Skin of body (tissue), 3 donors: ENCODE data around the gene PAQR4. TPM values are rescaled to one million over a fixed set of nuclear protein-coding genes. Genes with fewer than 3 reads are reported as not detected.

Experiments used
- DNase-seq: peaks from one replicate; lab custom pipeline; 2025; lab: John Stamatoyannopoulos, UW
- small RNA-seq: library from RNA; depleted of rRNA; stranded (forward); fragments of <200 nt; gene quantifications from one replicate; pipeline ENCODE3, GENCODE V24; 2014; ENCODE audit warnings: low replicate concordance
- total RNA-seq: library from RNA; depleted of rRNA; stranded (reverse); fragments of >200 nt; gene quantifications from one replicate; pipeline ENCODE4 v1.2.3, GENCODE V29; 2014

Gene PAQR4
- total RNA-seq, 1 donor from 2014 or later = 7.0 TPM

- peak; percentile 77 for DNase-seq
Measured at GRCh38 chr16:3020604-3021448, 51.7 kb downstream of the PAQR4 start.

DNA sequence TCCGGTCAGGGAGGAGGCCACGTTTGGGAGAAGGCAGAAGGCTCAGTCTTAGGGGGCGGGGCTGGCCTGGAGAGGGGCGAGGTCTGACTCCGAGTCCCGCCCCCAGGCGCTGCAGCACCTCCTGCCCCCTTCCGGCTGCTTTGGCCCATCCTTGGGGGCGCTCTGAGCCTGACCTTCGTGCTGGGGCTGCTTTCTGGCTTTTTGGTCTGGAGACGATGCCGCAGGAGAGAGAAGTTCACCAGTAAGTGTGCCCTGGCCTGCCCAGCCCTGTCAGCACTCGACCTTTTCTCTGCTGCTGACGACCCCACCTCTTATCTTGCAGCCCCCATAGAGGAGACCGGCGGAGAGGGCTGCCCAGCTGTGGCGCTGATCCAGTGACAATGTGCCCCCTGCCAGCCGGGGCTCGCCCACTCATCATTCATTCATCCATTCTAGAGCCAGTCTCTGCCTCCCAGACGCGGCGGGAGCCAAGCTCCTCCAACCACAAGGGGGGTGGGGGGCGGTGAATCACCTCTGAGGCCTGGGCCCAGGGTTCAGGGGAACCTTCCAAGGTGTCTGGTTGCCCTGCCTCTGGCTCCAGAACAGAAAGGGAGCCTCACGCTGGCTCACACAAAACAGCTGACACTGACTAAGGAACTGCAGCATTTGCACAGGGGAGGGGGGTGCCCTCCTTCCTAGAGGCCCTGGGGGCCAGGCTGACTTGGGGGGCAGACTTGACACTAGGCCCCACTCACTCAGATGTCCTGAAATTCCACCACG, 52.5 kb downstream of the PAQR4 start:
- DNase-seq = peak; percentile 52

GRCh38 chr16:3022208-3022683, 53.1 kb downstream of the PAQR4 start:
- peak; percentile 86 for DNase-seq

DNA sequence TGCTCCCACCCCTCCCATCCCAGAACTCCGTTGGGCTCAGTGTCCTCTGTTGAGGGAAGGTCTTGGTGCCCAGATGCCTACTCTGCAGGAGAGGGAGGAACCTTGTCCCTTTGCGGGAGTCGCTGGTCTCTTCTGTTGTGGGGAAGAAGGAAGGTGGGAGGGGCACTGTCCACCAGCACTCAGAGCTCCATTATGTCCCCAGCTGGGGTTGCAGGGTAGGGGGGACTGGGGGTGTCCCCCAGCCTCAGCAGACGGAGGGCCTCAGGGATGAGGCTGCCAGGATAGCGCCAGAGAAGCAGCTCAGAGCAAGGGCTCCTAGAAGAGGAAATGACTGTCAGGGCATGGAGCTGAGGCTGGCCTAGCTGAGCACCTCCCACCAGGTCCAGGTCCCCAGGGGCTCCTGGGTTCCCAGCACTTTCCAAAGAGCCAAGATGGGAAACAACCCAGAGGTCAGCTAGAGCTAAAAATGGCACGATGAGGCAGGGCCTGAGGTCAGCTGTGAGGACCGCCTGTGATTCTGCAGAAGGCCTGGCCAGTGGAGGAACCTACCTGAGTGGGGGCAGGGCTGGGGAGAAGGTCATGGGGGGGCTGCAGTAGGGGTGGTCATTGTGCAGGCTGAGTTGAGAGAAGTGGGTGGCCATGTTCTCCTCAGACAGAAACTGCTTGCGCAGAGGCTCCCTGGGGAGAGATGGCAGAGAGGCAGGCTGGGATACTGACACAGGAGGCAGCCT, 53.7 kb downstream of the PAQR4 start:
- DNase-seq = no peak

Small RNAs within 50 kb of the gene (small RNA-seq; reads per million reads assigned to genes)
- not detected for gene LINC00514

Other genes with a start within 250 kb of the PAQR4 start
- 0.39 TPM for gene PRSS27, start 249.1 kb upstream of the PAQR4 start, total RNA-seq
- 234 TPM for gene SRRM2, start 216.7 kb upstream of the PAQR4 start, total RNA-seq
- 109 TPM for gene ELOB, start 192.1 kb upstream of the PAQR4 start, total RNA-seq
- gene PRSS33, start 181.8 kb upstream of the PAQR4 start, total RNA-seq = not detected
- gene PRSS41, start 170.9 kb upstream of the PAQR4 start, total RNA-seq = not detected
- not detected for gene PRSS21, start 152.1 kb upstream of the PAQR4 start, total RNA-seq
- gene ZG16B, start 139.0 kb upstream of the PAQR4 start, total RNA-seq = 2.6 TPM
- 4.6 TPM for gene PRSS22, start 111.2 kb upstream of the PAQR4 start, total RNA-seq
- 17.4 TPM for gene FLYWCH2, start 86.1 kb upstream of the PAQR4 start, total RNA-seq
- 10.9 TPM for gene FLYWCH1, start 57.4 kb upstream of the PAQR4 start, total RNA-seq
- gene KREMEN2, start 5.1 kb upstream of the PAQR4 start, total RNA-seq = 18.8 TPM
- gene PKMYT1, start 11.1 kb downstream of the PAQR4 start, total RNA-seq = 3.6 TPM
- gene CLDN9, start 43.6 kb downstream of the PAQR4 start, total RNA-seq = 0.39 TPM
- 0.59 TPM for gene CLDN6, start 48.8 kb downstream of the PAQR4 start, total RNA-seq
- gene TNFRSF12A, start 51.0 kb downstream of the PAQR4 start, total RNA-seq = 41.0 TPM
- 15.4 TPM for gene HCFC1R1, start 54.6 kb downstream of the PAQR4 start, total RNA-seq
- 13.7 TPM for gene THOC6, start 54.7 kb downstream of the PAQR4 start, total RNA-seq
- 10.9 TPM for gene BICDL2, start 67.6 kb downstream of the PAQR4 start, total RNA-seq
- gene MMP25, start 77.2 kb downstream of the PAQR4 start, total RNA-seq = 0.99 TPM
- 26.5 TPM for gene IL32, start 96.3 kb downstream of the PAQR4 start, total RNA-seq
- not detected for gene ZSCAN10, start 129.9 kb downstream of the PAQR4 start, total RNA-seq
- 6.1 TPM for gene ZNF205, start 143.2 kb downstream of the PAQR4 start, total RNA-seq
- gene ZNF213, start 165.7 kb downstream of the PAQR4 start, total RNA-seq = 4.0 TPM
- gene OR1F1, start 218.9 kb downstream of the PAQR4 start, total RNA-seq = not detected